ENCODE results near the gene RBKS. TPM values are rescaled to one million over a fixed set of nuclear protein-coding genes. Genes with fewer than 3 reads are reported as not detected.

Gene RBKS
- polyA plus RNA-seq, 1 of the 3 experiments (the other 2 are of a cell fraction), result 7.4 TPM

- no peaks in the 10 kb centered on the region for H3K9me2 ChIP-seq
- no peaks in the 10 kb centered on the region for H3K27me3 ChIP-seq (ENCODE audit: insufficient read depth)
- ChIA-PET CTCF (interaction anchor here (1.2 to 1.8 kb wide), 3 partner anchors 10 to 74 kb away, joined by 3 to 8 read pairs (median 7); no protein-coding TSS in a partner anchor), POLR2A (no interaction called here)
- no peak overlapping the region for H3K9ac ChIP-seq
- no peak overlapping the region for H3K4me2 ChIP-seq
- no peaks in the 10 kb centered on the region for H3K9me3 ChIP-seq
- no peaks in the 10 kb centered on the region for H4K20me1 ChIP-seq (ENCODE audit: insufficient read depth)
- no peaks in the 10 kb centered on the region for H3K79me2 ChIP-seq (ENCODE audit: insufficient read depth)
- H3K4me3 ChIP-seq (ENCODE audit: low read depth in 2 of 2, low read length in 1 of 2), result no peak overlapping the region
- H3K36me3 ChIP-seq (replicated peaks in 1 of 2; ENCODE audit: control insufficient read depth in 1 of 2, insufficient read depth in 2 of 2, low read length in 1 of 2), result no peaks in the 10 kb centered on the region
- peak overlapping the region in 1 of 2 experiments; percentile 98; a peak in 2 of 4 replicates for H3K27ac ChIP-seq (ENCODE audit: low read depth in 2 of 2, low read length in 1 of 2)
- TF ChIP-seq ZBTB33 (IDR thresholded peaks at IDR 0.05; ENCODE audit: borderline replicate concordance, low read depth) (no peak), ELF1 (IDR thresholded peaks at IDR 0.05) (no peak), MAX (IDR thresholded peaks at IDR 0.05; ENCODE audit: low read depth) (no peak), RAD21 (IDR thresholded peaks at IDR 0.05; ENCODE audit: low read length) (no peak), MXI1 (IDR thresholded peaks at IDR 0.05; ENCODE audit: low read depth, low read length) (no peak), EZH2phosphoT487 (IDR thresholded peaks at IDR 0.05; ENCODE audit: borderline replicate concordance, low read depth) (no peak), GABPA (IDR thresholded peaks at IDR 0.05; ENCODE audit: low read depth) (no peak), TCF12 (IDR thresholded peaks at IDR 0.05) (no peak), POLR2AphosphoS5 (IDR thresholded peaks at IDR 0.05; ENCODE audit: low read depth, low read length) (no peak), FOXM1 (IDR thresholded peaks at IDR 0.05; ENCODE audit: low read depth) (no peak), MEF2A (IDR thresholded peaks at IDR 0.05; ENCODE audit: borderline replicate concordance, low read depth) (no peak), FOSL2 (IDR thresholded peaks at IDR 0.05; ENCODE audit: borderline replicate concordance, low read depth) (no peak), CHD2 (IDR thresholded peaks at IDR 0.05; ENCODE audit: low read length, partially characterized antibody) (no peak), TAF1 (IDR thresholded peaks at IDR 0.05; ENCODE audit: borderline replicate concordance, low read depth, low read length) (no peak)
- TF ChIP-seq, protein P1, sequence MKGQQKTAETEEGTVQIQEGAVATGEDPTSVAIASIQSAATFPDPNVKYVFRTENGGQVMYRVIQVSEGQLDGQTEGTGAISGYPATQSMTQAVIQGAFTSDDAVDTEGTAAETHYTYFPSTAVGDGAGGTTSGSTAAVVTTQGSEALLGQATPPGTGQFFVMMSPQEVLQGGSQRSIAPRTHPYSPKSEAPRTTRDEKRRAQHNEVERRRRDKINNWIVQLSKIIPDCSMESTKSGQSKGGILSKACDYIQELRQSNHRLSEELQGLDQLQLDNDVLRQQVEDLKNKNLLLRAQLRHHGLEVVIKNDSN (IDR thresholded peaks at IDR 0.05; ENCODE audit: borderline replicate concordance, low read depth), result no peak
- H2AFZ ChIP-seq (ENCODE audit: low read depth), result no peak overlapping the region
- peaks cover 0 to 52% of the 10 kb centered on the region in 2 experiments; a peak in 3 of 4 replicates for H3K4me1 ChIP-seq (ENCODE audit: control insufficient read depth in 1 of 2, insufficient read depth in 2 of 2, low read depth in 1 of 2, low read length in 1 of 2)
- WGBS (ENCODE audit: low lambda C conversion rate), result 97% methylated on average over 4 of the region's 4 CpGs
- peaks cover 38% of the 10 kb centered on the region for H3F3A ChIP-seq (replicated peaks; ENCODE audit: insufficient read depth)
- DNase-seq, result no peak
These were observed 92.3 kb downstream of the RBKS start for GRCh38 chr2:27797841-27798240.

All from SK-N-SH (cell line).